Measurements from ENCODE around the gene ARMS2. TPM values are rescaled to one million over a fixed set of nuclear protein-coding genes. Genes with fewer than 3 reads are reported as not detected.

ARMS2 gene
- total RNA-seq, 4 donors from 2014 or later: not detected

- DNase-seq (ENCODE audit: low spot score): no peak
- ATAC-seq (ENCODE audit: low FRiP score): no peak
- TF ChIP-seq, protein P1, sequence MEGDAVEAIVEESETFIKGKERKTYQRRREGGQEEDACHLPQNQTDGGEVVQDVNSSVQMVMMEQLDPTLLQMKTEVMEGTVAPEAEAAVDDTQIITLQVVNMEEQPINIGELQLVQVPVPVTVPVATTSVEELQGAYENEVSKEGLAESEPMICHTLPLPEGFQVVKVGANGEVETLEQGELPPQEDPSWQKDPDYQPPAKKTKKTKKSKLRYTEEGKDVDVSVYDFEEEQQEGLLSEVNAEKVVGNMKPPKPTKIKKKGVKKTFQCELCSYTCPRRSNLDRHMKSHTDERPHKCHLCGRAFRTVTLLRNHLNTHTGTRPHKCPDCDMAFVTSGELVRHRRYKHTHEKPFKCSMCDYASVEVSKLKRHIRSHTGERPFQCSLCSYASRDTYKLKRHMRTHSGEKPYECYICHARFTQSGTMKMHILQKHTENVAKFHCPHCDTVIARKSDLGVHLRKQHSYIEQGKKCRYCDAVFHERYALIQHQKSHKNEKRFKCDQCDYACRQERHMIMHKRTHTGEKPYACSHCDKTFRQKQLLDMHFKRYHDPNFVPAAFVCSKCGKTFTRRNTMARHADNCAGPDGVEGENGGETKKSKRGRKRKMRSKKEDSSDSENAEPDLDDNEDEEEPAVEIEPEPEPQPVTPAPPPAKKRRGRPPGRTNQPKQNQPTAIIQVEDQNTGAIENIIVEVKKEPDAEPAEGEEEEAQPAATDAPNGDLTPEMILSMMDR (IDR thresholded peaks at IDR 0.05): no peak
Observed at GRCh38 chr10:122450353-122450990, 4.0 kb upstream of the ARMS2 start.

- TF ChIP-seq, protein P1 (IDR thresholded peaks at IDR 0.05): no peak
- ATAC-seq (ENCODE audit: low FRiP score): no peak
- DNase-seq (ENCODE audit: low spot score): no peak
Observed at GRCh38 chr10:122454071-122454470, 382 bp upstream of the ARMS2 start.

- DNase-seq (ENCODE audit: low spot score) (no peak), ATAC-seq (ENCODE audit: low FRiP score) (no peak)
- TF ChIP-seq, protein P1 (IDR thresholded peaks at IDR 0.05): no peak
Observed at GRCh38 chr10:122455376-122456079, 1.1 kb downstream of the ARMS2 start.

DNA sequence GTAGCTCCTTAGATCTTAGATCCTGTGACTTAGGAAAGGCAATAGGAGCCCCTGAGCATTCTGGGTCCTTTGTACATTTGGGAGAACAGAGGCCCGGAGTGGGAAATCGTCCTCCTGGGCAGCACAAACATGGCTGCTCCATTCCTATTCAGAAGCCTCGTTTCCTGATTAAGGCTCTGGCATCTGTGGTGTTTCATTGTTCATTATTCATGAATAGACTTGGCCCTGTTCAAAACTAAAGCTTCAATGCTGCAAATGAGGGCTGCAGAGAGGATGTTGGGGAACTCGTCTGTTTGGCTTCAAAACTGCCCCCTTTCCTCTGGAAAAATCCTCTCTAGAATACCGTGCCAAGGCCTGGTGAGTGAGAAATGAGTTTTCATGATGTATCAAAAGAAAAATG, 3.5 kb downstream of the ARMS2 start:
- DNase-seq (ENCODE audit: low spot score) (no peak), ATAC-seq (ENCODE audit: low FRiP score) (no peak)
- TF ChIP-seq, protein P1 (IDR thresholded peaks at IDR 0.05): no peak

- no peak for ATAC-seq (ENCODE audit: low FRiP score)
- no peak for DNase-seq (ENCODE audit: low spot score)
- TF ChIP-seq, protein P1 (IDR thresholded peaks at IDR 0.05): no peak
Observed at GRCh38 chr10:122458693-122459092, 4.2 kb downstream of the ARMS2 start.

DNA sequence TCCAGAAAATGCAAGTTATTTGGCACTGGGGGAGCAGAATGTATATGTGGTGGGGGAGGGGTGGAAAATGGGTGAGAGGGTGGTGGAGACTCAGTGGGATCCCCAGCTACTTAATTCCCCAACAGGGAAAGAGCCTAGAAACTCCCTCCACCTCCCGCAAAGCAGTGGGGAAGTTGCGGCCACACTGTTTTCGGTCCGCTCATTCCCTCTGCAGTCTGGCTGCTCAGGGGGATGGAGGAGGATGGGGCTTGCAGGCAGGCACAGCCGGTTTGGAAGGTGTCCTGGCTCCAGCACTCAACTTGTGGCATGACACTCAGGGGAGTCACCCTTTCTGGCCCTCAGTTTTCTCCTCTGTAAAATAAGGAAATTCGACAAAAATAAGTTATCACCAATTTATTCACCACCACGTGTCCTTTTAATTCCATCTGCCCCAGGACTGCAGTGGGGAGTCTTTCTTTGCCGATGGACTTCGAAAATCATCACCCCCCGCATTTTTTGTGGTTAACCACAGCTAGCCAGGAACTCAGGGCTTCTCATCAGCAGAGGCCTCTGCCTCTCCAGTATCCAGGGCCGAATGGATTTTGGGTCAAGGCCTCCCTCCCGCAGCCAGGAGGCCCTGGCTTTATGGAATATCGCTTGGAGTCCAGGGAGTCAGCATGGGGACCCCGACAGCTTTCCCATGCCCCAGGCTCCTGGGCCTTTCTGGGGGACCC, 5.3 kb downstream of the ARMS2 start:
- ATAC-seq (ENCODE audit: low FRiP score) (no peak), DNase-seq (ENCODE audit: low spot score) (no peak)
- TF ChIP-seq, protein P1 (IDR thresholded peaks at IDR 0.05): no peak

Measured in omental fat pad (tissue), 4 donors.